Keratinocyte (primary cell): ENCODE measurements around the gene DELE1.

Experiments used
- CTCF ChIP-seq, 3 experiments: IDR thresholded peaks in 1 of 3; conservative IDR thresholded peaks in 1 of 3; optimal IDR thresholded peaks in 1 of 3; 2 replicates in 2 of 3; 3 replicates in 1 of 3; pipeline versions ENCODE3 to v1.5.1; 2011; ENCODE audit warnings: low read length in 3 of 3, mild to moderate bottlenecking in 3 of 3, moderate library complexity in 2 of 3, control low read depth in 1 of 3, inconsistent platforms in 1 of 3; ENCODE audit not compliant: insufficient read depth in 2 of 3; ENCODE audit errors: extremely low read depth in 1 of 3
- EZH2 ChIP-seq: IDR thresholded peaks from one replicate; pipeline ENCODE4 v1.6.1; 2012; ENCODE audit warnings: inconsistent platforms, mild to moderate bottlenecking, low read length, moderate library complexity

- TF ChIP-seq CTCF (optimal IDR thresholded peaks at IDR 0.05 in 1 of 3, IDR thresholded peaks at IDR 0.05 in 1 of 3, conservative IDR thresholded peaks at IDR 0.05 in 1 of 3; ENCODE audit: extremely low read depth in 1 of 3, insufficient read depth in 2 of 3, low read length in 3 of 3) (no peak), EZH2 (no peak)
Measured at GRCh38 chr5:141941307-141941706, 17.6 kb downstream of the DELE1 start.
